Panc1 (cell line): ENCODE results near the gene RIN1.
"Not testable (repeated sequence)": the region's sequence is repeated elsewhere in the genome, so short reads cannot be mapped to it uniquely, and the experiment has no call there.

ENCODE experiments used
- CTCF ChIP-seq: fragments of 450-650 bp; IDR thresholded peaks from 2 replicates; pipeline ENCODE4 v1.5.1; 2017; ENCODE audit warnings: mild to moderate bottlenecking
- POLR2AphosphoS5 ChIP-seq: IDR thresholded peaks from 2 replicates; pipeline ENCODE4 v1.6.1; 2012; ENCODE audit warnings: mild to moderate bottlenecking, low read depth, low read length, moderate library complexity

- not testable (repeated sequence) for TF ChIP-seq CTCF, POLR2AphosphoS5
These were observed 14.5 kb upstream of the RIN1 start for GRCh38 chr11:66350560-66351235.
